NCI-H1048 (cell line): ENCODE results near the gene LOXHD1.

ENCODE experiments used
- DNase-seq: peaks from one replicate; lab custom pipeline; 2025; lab: John Stamatoyannopoulos, UW

The LOXHD1 gene

DNA sequence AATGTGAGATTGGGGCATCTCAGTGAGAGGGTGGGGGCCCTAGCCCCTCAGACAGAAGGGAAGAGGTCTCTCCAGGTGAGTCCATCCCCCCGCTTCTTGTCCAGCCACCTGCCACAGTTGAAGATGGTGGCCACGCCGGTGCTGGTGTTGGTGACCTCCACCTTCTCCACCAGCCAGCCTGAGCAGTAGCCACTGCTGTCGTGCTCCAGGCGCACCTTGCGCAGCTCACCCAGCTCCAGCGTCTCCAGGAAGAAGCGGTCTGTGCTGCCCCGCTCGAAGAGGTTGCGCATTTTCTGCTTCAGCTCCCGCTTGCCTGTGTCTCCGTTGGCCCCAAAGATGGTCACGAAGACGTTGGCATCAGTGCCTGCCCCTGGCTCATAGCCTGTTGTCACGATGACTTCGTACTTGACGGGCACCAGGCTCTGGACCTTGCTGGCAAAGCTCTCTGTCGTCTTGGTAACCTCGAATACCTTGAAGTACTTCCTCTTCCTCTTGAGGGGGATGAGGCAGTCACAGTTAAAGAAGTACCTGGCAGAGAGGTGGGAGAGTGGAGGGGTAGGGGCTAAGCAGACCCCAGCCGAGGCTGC, 179.5 kb downstream of the LOXHD1 start:
- no peak for DNase-seq

DNA sequence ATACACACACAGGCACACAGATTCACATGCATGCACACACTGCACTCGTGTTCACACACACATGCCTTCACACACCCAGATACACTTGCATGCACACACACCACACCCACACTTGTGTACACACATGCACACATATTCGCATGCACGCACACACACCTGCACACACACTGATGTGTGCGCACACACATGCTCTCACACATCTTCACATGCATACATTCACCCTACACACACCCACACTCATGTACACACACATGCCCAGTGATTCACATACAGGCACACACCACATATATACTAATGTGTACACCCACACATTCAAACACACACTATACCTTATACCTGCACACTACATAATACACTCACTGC, 181.6 kb downstream of the LOXHD1 start:
- no peak for DNase-seq

DNA sequence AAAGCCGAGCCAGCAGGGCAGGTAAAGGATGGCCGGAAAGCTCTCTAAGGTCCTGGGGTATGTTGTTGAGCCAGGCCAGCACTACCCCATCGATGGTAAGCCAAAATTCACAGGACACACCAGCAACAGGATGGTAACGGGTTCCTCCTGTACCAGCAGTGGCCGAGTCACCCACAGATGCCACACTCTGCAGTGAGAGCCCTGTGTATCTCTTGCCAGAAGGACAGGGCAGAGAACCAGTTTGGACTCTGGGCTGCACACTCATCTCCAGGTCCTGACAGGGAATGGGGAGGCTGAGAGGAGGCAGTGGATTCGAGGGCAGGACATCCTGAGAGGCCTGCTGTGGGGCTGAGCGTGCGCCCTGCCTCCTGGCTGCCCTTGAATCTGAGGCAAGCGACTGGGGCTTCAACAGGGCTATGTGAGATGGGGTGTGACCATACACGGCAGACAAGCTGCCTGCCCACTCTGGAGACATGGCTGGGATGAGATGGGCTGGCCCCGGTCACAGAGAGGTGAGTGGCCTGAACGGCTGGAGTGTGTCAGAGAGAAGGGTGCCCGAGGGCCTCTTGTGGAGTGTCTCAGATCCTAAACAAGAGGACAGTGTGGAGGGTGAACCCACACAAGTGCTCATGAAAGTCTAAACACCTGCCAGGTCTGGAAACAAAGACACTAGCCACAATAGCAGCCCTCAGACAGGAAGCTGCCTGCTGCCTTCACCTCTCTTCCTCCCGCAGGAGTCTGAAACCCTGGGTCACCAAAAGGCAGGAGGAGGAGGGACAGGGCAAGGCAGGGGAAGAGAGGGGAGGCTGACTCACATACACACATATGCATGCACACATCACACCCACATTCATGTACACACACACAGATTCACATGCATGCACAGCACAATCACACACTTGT, 182.3 kb downstream of the LOXHD1 start:
- no peak for DNase-seq

DNA sequence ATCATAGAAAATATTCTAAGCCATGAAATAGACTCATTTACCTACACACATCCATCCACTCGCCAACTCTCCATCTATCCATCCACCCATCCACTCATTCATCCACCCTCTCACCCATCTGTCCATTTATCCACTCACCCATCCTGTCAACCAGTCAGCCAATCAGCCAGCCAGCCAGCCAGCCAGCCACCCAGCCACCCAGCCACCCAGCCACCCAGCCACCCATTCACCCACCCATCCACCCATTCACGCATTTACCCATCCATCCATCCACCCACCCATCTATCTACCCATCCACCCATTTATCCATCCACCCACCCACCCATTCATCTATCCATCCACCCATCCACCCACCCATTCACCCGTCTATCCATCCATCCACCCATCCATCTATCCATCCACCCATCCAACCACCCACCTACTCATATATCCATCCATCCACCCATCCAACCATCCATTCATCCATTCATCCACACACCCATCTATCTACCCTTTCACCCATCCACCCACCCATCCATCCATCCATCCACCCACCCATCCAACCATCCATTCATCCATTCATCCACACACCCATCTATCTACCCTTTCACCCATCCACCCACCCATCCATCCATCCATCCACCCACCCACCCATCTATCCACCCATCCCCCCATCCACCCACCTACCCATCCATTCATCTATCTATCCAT, 185.1 kb downstream of the LOXHD1 start:
- no peak for DNase-seq

DNA sequence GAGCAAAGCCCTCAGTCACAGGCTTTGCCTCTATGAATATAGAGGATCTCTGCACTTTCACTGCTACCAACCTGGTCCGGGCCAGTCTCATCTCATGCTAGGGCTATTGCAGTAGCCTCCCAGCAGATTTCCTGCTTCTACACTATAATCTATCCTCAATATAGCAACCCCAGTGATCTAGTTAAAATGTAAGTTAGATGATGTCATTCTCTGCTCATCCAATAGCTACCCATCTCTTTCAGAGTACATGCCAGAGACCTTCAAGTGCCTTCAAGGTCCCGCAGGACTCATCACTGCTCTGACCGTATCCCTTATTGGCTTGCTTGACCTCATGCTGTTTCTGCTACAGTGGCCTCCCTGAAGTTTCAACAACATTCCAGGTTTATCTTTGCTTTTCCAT, 186.3 kb downstream of the LOXHD1 start:
- DNase-seq: no peak

DNA sequence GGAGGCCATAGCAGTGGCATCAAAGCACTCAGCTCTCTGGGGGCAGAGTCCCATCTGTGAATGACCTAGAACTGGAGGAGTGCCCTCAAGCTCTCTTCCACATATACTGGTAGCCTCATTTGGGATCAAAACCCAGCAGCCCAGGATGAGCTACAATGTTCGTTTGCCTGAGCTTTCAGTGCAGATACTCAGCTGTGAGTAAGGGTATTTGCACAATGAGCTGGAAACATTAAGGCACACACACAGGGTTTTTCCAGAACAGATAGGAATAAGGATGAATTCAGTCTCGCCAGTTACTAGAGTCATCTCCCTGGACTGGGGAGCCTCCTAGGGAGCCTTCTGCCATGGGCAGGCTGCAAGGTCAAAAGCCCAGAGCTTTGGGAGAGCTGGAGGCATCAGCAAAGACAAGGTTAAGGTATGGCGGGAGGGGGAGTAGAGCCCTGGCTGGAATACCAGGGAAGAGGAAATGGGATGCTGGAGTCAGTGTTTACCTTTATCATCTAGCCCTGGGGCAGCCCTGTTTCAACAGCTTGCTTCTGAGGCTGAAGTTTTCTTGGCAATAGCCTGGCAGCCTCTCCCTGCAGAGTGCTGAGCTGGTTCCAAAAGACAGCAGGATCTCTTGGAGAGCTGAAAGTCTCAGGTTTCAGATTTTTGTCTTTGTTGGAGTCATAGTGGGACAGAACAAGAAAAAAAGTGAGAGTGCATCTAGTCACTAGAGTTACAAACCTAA, 187.7 kb downstream of the LOXHD1 start:
- DNase-seq: no peak

DNA sequence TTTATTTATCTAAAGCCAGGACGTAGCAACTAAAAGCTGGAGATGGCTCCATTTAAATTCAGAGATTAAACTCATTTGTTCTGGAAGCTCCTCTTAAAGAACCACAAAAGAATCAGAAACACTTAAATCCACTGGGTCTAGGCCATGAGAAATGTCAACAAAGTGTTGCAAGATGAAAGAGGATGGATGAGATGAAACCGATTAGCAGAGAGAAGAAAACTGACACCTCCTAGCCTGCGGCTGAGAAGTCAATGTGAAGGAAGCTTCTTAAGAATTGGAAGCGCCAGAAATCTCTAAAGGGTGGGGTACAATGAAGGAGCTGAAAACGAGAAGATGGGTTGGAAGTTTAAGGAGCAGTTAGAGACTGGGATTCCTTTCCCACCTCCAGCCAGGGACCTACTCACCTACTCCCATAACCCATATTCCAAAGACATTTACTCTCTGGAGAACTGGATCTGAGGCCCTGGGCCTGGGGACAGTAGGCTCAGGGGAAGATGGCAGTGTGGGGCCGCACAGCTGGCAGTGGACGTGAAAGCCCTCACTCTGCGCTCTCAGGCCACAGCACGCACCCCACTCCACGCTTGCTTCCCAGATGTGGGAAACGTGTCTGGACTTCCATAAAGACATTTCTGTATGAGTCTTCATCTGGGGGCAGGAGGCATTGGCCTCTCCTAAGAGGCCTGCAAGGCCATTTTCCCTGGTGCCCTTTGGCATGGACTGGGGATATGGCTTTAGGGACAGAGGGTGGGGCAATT, 188.4 kb downstream of the LOXHD1 start:
- DNase-seq: no peak

DNA sequence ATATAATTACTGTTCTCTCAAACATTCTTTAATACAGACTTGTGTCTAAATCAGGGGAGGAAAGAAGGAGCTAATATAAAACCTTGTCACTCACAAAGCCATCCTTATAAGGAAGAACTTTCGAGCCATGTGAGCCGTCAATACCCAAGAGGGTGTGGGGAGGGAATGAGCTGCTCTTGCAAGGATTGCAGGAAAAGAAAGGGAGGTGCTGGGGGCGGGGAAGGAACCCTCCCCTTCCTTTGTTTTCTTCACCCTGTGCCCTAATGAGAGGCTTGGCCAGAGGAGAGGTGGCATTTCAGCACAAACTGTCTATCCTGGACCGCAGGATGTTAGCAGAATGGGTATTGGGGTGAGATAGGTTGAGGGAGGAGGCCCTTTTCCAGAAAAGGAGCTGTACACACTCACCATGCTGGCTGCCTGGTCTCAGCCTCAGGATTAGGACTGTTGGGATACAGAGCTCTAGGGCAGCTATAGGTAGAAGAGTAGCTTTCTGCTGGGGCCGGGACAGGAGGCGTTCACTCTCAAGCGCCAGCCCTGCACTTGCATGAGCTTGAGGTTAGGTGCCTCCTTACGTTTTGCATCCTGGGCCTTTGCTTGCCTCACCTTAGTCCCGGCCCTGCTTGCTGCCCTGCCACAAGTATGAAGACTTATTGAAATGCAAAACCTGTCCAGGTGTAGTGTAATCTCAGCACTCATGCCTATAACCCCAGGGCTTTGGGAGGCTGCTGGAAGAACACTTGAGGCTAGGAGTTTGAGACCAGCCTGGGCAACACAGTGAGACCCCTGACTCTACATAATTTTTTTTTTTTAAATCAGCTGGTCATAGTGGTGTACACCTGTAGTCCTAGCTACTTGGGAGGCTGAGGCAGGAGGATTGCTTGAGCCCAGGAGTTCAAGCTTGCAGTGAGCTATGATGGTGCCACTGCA, 190.5 kb downstream of the LOXHD1 start:
- no peak for DNase-seq

DNA sequence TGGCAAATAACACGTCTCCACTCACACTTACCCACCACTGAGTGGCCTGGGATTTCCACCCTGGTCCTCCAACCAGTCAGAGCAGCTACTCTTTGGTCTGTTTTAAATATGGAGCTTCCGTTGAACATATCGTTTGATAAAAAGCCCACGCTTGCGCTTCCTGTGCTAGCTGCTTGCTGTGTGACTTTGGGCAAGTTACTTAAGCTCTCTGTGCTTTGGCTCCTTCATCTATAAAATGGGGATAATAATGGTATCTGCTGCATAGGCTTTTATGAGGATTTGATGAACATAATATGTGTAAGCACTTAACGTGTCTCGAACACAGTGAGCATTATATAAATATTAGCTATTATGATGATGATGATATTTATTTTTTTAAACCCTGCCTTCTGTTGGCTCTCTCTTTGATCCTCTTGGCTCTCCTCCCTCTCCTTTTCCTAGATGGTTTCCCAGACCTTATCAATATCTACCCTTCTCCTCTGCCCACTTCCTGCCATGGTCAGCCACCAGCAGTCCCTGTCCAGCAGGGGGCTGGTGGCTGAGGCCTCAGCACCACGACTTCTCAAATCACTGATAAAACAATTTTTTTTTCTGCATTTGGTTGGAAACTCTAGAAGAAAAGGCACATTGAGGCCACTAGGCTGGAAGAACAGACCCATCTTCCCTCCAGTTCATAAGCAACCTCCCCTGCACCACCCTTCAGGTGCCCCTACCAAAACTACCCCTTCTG, 191.9 kb downstream of the LOXHD1 start:
- no peak for DNase-seq

DNA sequence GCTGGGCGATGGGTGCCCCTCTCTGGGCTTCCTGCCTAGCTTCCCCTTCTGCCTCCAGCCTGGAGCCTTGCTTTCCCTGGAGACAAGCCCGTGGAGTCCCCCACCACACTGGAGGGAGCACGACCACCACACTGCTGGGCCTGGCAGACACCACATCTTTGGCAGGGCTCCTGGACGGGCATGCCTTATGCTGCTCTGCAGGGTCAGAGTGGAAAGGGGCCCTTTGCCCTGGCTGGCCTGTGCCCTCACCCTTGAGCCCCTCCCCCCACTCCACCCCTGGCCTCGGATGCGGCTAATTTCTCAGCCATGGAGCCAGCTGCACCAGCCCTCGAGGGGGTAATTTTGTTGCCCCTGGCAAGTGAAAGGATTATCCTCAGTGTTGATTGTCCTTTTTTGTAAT, 194.5 kb downstream of the LOXHD1 start:
- DNase-seq: no peak

DNA sequence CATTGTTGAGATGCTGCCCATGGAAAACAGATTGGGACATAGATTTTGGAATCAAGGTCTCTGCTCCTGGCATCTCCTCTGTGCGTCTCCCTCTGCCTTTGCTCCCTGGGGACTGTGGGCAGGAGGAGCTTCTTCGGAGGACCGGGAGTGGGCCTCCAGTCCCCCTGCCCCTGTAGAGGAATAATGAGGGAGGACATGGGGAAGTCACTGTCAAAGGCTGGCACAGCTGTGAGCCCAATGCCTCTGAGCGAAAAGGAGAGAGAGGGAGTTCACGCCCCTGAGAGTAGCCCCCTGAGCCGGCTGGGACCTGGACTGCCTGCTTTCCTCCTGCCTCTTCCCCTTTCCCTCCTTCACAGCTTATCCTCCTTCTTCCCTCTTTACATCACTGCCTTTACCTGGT, 195.0 kb downstream of the LOXHD1 start:
- no peak for DNase-seq

DNA sequence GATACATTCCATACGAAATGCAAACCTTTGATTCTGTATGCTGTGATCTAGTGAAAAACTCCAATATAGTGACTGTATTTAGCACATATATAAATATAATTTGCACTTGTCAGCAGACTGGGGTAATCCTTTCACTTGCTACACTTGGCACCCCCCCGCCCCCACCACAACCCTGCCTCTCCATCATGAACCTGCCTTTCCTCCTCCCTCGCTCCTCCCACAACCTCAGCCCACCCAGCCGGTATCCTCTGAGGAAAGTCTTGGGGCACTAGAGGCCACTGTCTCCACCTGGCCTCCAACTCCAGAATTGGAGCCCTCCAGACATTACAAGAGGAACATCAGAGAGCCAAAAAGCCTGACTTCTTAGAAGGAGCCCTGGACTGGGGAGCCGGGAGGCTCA, 196.3 kb downstream of the LOXHD1 start:
- no peak for DNase-seq

DNA sequence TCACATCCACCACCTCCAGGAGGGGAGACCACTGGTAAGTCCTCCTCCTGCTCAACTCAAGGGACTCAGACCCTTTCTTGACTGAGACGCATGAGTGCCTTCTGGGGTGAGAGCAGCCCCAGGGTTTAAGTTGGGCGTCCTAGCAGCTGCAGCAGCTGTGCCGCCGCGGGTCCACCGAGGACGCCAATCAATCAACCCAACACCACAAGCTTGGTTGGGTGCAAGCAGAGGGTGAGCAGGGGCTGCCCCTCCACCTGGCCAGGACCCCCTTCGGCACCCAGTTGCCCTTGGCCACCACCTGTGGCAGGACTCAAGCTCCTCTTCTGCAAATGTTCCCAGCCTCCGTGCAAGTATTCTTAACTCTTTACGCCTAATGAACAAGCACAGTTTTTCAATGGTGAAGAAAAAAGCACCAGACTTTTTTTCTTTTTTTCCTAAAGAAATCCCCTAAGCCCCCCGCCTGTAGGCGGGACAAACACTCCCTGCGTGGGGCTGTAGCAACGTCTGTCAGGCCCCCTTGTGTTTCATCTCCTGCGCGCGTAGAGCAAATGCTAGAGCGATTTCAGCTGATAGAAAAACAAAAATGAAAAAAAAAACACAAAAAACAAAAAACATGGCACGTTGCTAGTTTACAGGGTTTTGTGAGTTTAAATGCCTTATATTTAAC, 197.1 kb downstream of the LOXHD1 start:
- DNase-seq: no peak

DNA sequence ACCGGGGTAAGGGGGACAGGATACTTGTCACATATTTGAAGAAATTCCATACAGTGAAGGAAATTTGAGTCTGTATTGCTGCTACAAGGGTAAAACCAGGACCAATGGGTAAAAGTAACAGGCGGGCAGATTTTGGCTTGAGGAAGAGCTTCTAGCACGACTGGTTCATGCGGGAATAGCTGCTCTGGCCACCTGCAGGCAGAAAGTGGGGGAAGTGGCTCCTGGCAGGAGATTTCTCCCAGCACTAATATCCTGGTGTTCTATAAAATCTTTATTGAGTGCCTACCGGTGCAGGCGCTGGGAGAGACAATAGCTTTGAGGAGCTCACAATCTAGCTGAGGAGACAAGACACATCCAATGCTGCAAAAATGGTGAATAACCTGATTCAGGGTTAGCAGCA, 198.5 kb downstream of the LOXHD1 start:
- no peak for DNase-seq

DNA sequence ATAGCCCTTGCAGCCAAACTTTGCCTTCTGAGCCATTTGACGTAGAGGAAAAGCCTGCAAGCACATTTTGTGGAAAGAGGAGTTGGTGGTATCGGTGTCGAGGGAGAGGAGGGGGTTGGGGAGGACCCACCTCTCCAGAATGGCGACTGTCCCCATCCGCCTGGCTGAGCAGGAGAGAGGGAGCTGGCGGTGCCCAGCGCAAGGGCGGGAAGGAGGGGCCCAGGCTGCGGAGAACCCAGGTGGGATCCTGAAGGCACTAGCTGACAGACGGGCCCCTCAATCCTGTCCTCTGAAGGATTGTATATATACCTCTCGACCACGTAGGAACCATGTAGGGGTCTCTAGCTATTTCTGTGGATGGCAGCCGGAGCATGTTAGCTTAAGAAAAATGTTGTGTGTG, 200.3 kb downstream of the LOXHD1 start:
- DNase-seq: no peak

DNA sequence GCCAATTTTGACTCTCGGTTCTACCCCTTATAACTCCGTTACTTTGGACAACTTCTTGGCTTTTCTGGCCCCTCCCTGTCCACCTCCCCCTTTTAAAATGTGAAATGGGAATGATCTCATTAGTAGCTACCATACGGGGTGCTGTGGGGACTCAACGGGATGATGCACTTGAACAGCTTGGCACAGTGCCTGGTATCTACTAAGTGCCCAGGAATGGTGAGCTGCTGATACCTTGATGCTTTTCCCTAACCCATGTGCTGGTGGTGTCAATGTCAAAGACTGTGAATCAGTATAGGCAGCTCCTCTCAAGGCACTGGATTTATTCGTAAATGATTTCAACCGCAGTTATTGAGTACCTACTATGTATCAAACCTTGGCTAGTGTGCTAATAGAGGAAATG, 204.2 kb downstream of the LOXHD1 start:
- DNase-seq: no peak

DNA sequence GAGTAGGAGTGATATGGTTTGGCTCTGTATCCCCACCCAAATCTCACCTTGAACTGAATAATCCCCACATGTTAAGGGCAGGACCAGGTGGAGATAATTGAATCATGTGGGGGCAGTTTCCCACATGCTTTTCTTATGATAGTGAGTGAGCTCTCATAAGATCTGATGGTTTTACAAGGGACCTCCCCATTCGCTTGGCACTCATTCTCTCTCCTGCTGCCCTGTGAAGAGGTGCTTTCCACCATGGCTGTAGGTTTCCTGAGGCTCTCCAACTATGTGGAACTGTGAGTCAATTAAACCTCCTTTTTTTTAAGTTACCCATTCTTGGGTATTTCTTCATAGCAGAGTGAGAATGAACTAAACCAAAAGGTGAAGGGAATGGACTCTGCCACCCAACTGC, 207.5 kb downstream of the LOXHD1 start:
- no peak for DNase-seq

DNA sequence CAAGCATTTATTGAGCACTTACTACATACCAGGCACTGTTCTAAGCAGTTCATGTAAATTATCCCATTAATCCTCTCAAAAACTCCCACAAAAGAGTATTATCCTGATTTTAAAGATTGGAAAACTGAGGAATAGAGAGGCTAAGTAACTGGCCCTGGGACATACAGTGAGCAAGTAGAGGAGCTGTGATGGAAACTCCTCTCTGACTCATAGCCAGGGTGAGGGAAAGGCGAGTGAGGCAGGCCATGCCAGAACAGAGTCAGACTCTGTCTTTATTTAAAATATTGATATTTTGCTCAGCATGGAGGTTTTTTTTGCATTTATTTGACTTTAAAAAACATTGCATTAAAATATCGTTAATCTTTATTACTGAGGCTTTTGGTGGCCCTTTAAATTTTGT, 208.0 kb downstream of the LOXHD1 start:
- no peak for DNase-seq

DNA sequence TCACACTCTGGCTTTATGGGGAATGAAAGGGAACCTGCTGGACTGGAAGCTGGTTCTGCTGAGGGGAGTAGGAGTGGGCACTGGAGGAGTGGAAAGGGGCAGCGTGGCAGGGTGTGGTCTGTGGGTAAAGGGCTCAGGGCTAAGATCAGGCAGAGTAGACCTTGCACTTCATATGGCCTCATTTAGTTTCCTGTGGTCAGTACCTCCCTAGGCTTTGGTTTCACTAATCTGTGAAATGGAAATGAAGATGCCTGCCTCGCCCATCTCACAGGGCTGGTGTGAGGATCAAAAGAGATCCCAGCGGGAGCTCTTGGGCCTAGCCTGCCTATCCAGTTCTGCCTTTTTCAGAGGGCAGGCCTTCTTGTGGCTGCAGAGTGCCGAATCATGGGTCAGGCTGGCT, 208.7 kb downstream of the LOXHD1 start:
- no peak for DNase-seq

DNA sequence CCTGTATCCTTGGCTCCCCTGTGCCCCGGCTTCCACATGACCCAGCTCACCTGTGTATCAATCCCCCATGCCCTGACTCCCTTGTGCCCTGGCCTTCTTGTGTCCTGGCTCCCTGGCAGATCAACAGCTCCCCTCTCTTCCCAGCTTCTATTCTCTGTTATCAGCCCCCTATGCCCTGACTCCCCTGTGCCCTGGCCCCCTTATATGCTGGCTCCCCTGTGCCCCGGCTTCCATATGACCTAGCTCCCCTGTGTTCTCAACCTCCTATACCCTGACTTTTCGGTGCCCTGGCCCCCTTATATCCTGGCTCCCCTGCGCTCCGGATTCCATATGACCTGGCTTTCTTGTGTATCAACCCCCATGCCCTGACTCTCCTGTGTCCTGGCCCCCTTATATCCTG, 209.2 kb downstream of the LOXHD1 start:
- DNase-seq: no peak
